Urothelium cell line (cell line): Measurements from ENCODE around the gene ATG4A.

ENCODE experiments used
- DNase-seq: peaks from one replicate; pipeline ENCODE4 v3.0.0; 2011; ENCODE audit warnings: low spot score, mixed read lengths
- FAIRE-seq: peaks from 2 replicates; lab custom pipeline; 2011; peaks lifted over from hg19 to GRCh38; lab: Jason Lieb, UNC

ATG4A gene

DNA sequence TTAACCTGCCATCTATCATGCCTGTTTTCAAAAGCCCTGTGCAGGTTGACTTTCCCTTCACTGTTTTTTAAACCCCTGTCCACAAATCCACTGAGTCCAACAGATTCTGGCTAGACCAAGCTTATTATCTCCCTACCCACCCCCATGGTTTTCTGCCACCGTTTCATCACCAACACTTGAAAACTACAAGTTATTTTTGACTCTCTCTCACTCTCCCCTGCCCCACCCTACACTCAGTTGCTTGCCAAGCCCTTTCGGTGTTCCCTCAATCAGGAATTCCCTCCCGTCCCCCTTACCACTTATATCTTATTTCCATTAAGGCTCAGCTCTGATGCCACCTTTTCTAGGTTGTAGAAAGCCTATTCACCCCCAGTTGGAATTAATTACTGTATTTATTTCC, 29.7 kb downstream of the ATG4A start:
- DNase-seq: no peak
- no peak for FAIRE-seq

- FAIRE-seq (no peak), DNase-seq (no peak)
These were observed 31.2 kb downstream of the ATG4A start for GRCh38 chrX:108122748-108123147.

DNA sequence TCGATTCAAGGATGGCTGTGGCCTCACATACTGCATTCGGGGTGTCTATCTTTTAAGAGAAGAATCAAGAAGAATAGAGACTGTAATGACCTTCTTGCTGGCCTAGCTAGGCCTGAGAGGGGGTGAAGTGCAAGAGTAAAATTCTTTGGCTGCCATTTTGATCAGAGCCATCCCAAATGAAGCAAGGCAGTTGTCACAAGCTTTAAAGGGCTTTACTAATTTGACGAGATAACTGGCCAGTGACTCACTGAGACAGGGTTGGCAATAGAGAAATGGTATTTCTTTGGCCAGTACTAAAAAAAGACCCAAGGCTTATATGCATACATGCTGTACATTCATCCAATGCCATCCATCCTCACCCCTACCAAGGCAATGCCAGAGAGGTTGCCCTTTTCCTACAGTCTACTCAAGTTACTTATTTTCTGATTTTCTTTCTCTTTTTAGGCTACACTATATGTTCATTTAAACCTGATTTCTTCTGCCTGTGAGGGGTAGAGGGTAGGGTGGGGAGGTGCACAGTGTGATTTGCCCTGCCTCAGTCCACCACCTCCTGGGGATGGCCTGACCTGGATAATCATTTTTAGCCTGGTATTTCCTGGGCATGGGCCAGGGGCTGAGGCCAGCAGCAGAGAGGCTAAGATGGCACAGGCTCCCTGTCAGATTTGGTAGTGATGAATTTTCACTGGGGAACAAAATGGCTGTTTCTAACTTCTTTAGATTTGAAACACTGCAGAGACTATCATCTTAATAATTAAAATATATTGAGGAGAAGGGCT, 32.2 kb downstream of the ATG4A start:
- FAIRE-seq (no peak), DNase-seq (no peak)

DNA sequence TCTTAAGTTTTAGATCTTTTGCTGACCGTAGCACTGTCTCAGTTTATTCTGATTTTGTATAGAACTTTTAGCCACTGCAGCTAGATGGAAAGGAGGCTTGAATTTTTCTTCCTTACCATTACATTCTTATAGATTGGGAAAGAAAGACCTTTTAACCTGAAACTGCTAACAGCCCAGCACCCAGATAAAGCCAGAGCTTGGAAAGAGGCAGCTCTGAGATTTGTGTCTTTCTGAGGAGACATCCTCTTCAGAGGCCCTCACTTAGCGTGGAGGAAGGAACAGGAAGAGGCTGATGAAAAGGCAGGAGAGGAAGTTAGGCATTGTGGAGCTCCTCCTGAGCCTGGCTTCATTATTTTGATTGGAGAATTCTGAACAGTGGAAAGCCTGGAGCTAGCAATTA, 35.1 kb downstream of the ATG4A start:
- no peak for FAIRE-seq

DNA sequence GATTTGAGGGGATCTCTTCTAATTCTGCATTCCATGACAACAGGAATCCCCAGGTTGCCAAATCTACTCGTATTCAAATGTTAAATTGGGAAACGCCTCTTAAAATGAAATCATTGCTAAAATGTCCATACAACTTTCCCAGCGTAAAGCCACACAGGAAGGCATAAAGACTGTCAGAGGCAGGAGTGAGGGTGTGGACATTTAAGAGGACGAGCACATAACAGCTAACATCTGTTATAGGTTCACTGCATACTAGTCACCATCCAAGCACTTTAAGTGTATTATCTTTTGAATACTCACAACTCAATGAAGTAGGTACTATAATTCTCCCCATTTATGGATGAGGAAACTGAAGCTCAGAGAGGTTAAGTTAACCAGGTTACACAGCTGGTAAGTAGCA, 35.6 kb downstream of the ATG4A start:
- no peak for FAIRE-seq

More for the DNA sequence above, 35.1 kb downstream of the ATG4A start:
- DNase-seq: no peak

GRCh38 chrX:108130889-108131288, 39.3 kb downstream of the ATG4A start:
- no peak for FAIRE-seq
- no peak for DNase-seq

More for the DNA sequence above, 35.6 kb downstream of the ATG4A start:
- DNase-seq: no peak

- no peak for FAIRE-seq
- peak; percentile 3 for DNase-seq
These were observed 39.9 kb downstream of the ATG4A start for GRCh38 chrX:108131471-108131870.

GRCh38 chrX:108132034-108132433, 40.5 kb downstream of the ATG4A start:
- DNase-seq (no peak), FAIRE-seq (no peak)

- FAIRE-seq (no peak), DNase-seq (no peak)
These were observed 41.3 kb downstream of the ATG4A start for GRCh38 chrX:108132876-108133275.

DNA sequence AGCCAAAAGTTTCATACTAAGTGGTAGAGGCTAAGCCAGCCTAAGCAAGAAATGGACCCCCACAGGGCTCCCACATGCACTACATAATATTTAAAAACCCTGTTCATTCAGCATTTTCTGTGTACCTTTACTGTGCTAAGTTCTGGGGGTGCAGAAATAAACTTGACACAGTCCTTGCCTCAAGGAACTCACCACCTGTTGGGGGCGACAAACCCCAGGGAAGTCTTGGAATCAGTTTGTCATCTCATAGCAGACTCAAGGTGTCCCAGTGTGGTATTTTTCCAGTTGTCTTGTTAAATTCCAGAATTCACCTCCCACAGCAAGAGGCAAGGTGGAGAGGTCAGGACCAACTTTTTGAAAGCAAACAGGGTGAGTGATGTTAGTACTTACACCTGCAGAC, 43.1 kb downstream of the ATG4A start:
- FAIRE-seq (no peak), DNase-seq (no peak)

DNA sequence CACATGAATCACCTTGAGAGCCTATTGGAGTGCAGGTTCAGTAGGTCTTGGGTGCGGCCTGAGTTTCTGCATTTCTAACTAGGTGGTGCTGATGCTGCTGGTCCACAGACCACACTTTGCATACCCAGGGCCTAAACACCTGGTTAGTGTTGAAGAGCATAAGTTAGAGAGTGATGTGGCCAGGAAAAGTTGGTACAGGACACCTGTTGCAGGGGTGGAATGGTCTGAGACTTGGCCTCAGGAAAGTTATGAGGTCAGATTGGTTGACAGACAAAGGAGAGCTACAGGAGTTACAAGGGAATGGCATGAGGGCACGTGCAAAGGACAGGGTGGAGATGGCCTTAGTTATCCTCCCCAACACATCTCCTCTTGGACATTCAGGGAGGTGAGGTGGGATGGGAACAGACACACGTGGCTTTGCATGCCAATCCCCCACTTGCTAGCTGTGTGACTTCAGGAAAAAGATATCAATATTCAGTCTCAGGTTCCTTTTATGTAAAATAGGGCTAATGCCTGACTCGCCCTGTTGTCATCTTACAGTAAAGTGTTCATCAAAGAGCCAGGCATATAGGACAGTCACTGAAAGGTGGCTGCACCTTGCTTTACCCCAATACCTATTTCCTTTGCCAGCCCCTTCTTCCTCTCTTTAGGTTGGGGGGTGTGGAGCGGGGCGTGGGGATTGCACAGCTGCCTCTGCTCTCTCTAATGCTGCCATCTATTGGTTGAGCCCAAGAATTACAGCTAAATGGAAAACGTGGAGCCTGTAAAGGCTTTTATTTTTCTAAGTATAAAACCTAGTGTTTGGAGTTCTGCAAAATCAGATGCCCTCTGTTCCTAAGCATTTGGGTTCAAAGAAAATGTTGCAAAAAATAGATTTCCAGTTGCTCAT, 47.5 kb downstream of the ATG4A start:
- FAIRE-seq: no peak

GRCh38 chrX:108148524-108148923, 56.9 kb downstream of the ATG4A start:
- no peak for DNase-seq
- FAIRE-seq: no peak

More for the DNA sequence above, 47.5 kb downstream of the ATG4A start:
- peak; percentile 8 for DNase-seq

DNA sequence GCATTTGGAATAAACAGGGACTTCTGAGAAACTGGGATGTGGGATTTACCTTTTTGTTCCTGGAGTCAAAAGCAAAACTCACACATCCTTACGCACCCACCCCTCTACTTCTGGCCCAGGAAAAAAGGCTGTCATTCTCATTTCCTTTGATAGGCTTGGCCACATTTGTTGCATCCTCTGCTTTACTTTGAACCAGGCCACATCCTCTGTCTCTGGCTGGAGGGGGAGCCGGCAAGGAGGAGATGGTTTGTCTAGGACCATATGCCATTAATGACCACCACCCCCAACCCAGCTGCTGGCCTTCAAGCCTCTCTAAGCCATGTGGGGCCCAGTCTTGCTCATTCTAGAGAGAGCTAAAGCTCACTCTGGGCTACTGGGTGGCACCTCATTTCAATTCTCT, 64.5 kb downstream of the ATG4A start:
- FAIRE-seq: no peak
- DNase-seq: no peak

GRCh38 chrX:108156934-108157466, 65.4 kb downstream of the ATG4A start:
- FAIRE-seq: no peak
- DNase-seq: no peak

DNA sequence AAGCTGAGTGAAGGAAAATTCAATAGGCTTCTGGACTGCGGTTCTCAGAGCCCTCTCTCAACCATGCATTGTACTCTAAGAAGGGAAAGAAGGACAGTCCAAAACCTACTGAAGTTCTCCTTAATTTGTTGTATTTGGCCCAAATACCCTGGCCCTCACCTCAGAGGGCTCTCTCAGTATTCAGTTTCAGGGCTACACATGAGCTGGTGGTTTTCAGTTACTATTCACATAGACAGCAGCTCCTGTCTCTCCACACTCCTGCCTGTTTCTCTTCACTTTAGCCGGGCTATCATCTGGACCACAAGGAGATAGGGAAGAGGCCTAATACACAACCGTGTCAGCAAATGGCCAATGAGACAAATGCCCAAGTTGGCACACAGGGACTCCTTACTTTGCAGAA, 66.0 kb downstream of the ATG4A start:
- FAIRE-seq: no peak
- no peak for DNase-seq

DNA sequence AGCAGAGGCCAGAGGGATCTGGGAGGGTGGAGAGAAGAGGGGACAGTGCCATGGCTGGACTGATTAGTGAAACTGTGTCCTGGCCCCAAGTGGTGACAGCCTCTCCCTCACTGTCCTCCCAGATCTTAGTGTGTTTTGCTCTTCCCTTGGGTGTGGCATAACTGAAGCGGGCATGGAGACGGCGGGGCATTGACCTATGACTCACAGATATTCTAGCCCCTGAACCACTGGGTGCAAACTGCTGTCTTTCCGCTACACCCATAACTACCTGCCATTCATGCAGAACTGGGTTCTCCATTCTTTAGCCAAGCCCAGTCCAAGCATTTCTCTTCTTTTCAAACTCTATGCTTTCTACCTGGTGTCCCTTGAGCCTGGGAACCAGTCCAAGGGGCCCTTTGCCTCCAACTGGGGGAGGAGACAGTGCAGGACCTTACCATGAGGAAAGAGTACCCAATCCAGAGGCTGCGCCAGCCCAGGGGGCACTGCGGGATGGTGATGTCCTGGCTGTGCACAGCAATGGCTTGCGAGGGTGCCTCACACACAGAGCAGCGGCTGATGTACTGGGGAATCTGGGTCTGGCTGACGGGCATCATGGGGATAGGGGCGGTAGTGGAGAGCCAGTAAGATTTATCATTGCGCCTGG, 67.6 kb downstream of the ATG4A start:
- no peak for DNase-seq
- FAIRE-seq: no peak

- FAIRE-seq: no peak
- no peak for DNase-seq
These were observed 68.7 kb downstream of the ATG4A start for GRCh38 chrX:108160309-108160708.

DNA sequence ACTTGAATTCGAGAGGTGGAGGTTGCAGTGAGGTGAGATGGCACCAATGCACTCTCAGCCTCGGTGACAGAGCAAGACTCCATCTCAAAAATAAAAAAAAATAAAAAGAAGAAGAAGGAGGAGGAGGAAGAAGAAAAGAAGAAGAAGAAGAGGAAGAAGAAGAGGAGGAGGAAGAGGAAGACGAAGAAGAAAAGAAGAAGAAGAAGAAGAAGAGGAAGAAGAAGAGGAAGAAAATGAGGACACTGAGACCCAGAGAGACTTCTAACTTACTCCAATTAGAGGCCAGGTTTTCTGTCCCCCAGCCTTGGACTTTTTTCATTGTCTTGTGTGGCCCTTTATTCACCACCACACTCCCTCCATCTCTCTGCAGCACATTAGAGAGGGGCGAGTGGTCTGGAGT, 70.7 kb downstream of the ATG4A start:
- FAIRE-seq: no peak
- DNase-seq: no peak

DNA sequence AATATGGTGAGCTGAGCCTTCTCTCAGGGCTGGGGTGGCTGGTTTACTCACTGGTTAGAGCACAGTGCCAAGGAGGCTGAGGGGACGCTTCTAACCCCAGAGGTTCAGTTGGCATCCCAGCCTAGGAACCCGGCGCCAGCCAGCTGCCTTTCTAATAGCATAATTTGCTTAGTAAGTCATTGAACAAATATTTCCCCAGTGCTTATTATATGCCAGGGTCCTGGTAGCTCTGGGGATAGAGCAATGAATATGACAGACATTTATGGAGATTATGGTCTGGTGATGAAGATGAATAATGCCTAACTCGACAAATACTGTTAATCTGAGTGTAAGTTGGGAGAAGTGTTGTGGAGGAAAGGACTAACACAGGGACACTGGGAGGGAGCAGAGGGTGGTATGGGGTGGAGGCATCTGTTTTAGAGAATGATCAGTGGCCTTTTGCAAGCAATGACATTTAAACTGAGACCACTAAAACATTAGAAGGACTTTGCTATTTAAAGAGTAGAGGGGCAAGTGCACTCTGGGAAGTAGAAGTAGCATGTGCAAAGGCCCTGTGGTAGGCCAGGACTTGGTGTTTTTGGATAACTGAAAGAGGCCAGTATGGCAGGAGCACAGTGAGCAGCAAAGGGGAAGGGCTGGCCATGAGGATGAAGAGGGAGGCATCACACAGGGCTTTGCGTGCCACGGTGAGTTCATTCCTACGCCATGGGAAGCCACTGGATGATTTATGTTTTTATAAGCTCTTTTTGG, 71.9 kb downstream of the ATG4A start:
- DNase-seq (no peak), FAIRE-seq (no peak)

DNA sequence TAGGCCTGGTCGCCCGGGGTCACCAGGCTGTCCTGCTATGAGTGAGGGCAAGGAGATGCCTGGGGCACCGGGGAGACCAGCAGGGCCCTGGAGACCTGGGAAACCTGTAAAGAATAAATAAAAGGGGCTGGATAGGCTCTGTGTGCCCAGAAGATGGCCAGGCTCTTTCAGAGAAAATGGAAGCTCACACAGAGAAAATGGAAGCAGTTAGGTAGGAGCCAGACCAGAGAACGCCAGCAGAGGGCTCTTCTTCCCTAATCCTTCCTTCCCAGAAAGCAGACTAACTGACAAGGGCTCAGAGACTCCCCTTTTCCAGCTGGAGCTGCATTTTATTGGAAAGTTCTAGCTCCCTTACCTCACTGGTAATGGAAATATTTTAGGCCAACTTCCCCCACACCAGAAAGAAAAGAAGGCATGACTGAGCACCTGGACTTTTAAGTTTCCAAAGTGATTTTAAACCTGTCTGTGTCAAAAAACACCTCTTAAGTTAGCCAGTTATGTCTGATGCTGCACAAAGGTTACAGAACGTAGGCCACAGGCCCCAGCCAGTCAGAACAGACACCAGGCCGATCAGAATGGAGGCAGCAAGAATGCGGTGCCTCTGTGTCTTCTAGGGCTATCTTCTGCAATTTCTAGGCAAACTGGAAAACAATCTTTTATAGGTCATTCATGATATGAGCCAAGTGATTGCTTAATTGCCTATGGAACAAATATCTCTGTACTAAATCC, 74.0 kb downstream of the ATG4A start:
- FAIRE-seq: no peak

More for the DNA sequence above, 74.0 kb downstream of the ATG4A start:
- peak; percentile 12 for DNase-seq
